ACC112 (cell line): Measurements from ENCODE around the gene CRTC3.

Experiments
- H2AFZ ChIP-seq: fragments of 200-600 bp; sonication (generic); one replicate; pipeline ENCODE4 v1.6.0; 2017; ENCODE audit warnings: antibody characterized with exemption, low read length; ENCODE audit not compliant: unreplicated experiment
- H3K27ac ChIP-seq: fragments of 200-600 bp; sonication (generic); 2 replicates; pipeline ENCODE4 v1.5.1; 2014; ENCODE audit warnings: low read depth, mild to moderate bottlenecking, antibody characterized with exemption, low read length, moderate library complexity
- H3K27me3 ChIP-seq: fragments of 200-600 bp; sonication (generic); 2 replicates; pipeline ENCODE4 v1.6.1; 2014; ENCODE audit warnings: mild to moderate bottlenecking, antibody characterized with exemption, low read length, moderate library complexity, mixed read lengths; ENCODE audit not compliant: insufficient read depth
- H3K36me3 ChIP-seq: fragments of 200-600 bp; sonication (generic); 2 replicates; pipeline ENCODE4 v1.6.1; 2016; ENCODE audit warnings: mild to moderate bottlenecking, antibody characterized with exemption, low read length, moderate library complexity, mixed read lengths; ENCODE audit not compliant: insufficient read depth
- H3K4me1 ChIP-seq: fragments of 200-600 bp; sonication (generic); one replicate; pipeline ENCODE4 v1.6.1; 2016; ENCODE audit warnings: low read length, mixed read lengths; ENCODE audit not compliant: insufficient read depth, unreplicated experiment, control insufficient read depth
- H3K4me3 ChIP-seq: fragments of 200-600 bp; sonication (generic); 2 replicates; pipeline ENCODE4 v1.5.1; 2014; ENCODE audit warnings: mild to moderate bottlenecking, low read depth, low read length
- H3K79me2 ChIP-seq: fragments of 200-600 bp; sonication (generic); one replicate; pipeline ENCODE4 v1.6.0; 2016; ENCODE audit warnings: low read length; ENCODE audit not compliant: control insufficient read depth, unreplicated experiment, insufficient read depth

CRTC3 gene, protein sequence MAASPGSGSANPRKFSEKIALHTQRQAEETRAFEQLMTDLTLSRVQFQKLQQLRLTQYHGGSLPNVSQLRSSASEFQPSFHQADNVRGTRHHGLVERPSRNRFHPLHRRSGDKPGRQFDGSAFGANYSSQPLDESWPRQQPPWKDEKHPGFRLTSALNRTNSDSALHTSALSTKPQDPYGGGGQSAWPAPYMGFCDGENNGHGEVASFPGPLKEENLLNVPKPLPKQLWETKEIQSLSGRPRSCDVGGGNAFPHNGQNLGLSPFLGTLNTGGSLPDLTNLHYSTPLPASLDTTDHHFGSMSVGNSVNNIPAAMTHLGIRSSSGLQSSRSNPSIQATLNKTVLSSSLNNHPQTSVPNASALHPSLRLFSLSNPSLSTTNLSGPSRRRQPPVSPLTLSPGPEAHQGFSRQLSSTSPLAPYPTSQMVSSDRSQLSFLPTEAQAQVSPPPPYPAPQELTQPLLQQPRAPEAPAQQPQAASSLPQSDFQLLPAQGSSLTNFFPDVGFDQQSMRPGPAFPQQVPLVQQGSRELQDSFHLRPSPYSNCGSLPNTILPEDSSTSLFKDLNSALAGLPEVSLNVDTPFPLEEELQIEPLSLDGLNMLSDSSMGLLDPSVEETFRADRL

DNA sequence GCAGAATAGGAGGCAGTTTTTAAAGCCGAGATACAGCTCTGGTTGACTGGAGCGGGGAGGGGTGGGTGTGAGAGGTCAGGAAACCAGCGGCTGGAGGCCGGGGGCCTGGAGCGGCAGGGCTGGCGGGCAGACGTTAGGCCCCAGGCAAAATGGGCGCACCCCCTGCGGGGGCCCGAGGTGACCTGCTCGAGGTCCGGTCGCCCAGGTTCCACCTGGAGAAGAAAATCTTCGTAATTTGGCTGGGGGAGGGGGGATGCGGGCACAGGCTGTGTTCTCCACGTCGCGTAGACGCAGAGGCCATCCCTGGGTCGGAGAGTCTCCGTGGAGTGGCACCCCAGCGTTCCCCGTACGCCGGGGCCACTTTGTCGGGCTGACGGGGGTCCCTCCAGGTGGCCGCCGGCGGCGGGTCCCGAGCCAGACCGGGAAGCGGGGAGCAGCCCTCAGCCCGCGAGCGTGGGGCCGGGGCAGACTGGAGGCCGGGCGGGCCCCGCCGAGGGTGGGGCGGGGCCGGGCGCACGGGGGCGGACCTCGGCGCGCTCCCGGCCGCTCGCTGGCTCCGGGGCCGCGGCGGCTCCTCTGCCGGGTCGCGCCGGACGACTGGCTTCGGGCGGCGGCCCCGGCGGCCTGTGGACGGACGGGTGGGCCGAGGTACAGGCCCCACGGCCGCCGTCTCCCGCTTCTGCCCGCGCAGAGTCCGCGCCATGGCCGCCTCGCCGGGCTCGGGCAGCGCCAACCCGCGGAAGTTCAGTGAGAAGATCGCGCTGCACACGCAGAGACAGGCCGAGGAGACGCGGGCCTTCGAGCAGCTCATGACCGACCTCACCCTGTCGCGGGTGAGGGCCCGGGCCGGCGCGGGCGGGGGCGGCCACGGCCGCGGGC lies at the start of gene CRTC3:
Gene CRTC3, plus strand, starts transcription at position 553 of the 879 bp plus-strand sequence. Its CDS starts 149 bp downstream, at position 702.
- H3K4me3 ChIP-seq = peak within 1 kb of the TSS; percentile 94
- peak within 1 kb of the TSS; percentile 39; the same call in 1 of the 2 replicates for H3K27ac ChIP-seq
- H3K36me3 ChIP-seq = no peaks in the 10 kb centered on the region
- H2AFZ ChIP-seq = peak within 1 kb of the TSS; percentile 97
- peaks cover 43% of the 10 kb centered on the region for H3K79me2 ChIP-seq
- no peaks in the 10 kb centered on the region for H3K27me3 ChIP-seq
- H3K4me1 ChIP-seq = peaks cover 4% of the 10 kb centered on the region

DNA sequence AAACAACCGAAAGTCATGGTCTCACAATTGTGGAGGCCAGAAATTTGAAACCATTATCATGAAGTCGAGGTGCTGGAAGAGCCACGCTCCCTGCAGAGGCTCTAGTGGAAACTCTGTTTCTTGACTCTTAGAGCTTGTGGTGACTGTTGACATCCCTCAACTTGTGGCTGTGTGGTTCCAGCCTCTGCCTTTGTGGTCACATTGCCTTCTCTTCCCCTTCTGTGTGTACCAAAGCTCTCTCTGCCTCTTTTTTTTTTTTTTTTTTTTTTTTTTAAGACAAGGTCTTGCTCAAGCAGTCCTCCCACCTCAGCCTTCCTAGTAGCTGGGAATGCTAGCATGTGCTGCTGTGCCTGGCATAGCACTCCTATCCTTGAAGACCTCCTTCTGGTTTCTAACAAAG lies 48.7 kb upstream of the CRTC3 start:
- no peak overlapping the region for H3K4me3 ChIP-seq
- H3K27ac ChIP-seq = no peak overlapping the region
- no peak overlapping the region for H2AFZ ChIP-seq
- peaks cover 55% of the 10 kb centered on the region for H3K36me3 ChIP-seq
- H3K4me1 ChIP-seq = peaks cover 5% of the 10 kb centered on the region
- no peaks in the 10 kb centered on the region for H3K27me3 ChIP-seq
- no peaks in the 10 kb centered on the region for H3K79me2 ChIP-seq

DNA sequence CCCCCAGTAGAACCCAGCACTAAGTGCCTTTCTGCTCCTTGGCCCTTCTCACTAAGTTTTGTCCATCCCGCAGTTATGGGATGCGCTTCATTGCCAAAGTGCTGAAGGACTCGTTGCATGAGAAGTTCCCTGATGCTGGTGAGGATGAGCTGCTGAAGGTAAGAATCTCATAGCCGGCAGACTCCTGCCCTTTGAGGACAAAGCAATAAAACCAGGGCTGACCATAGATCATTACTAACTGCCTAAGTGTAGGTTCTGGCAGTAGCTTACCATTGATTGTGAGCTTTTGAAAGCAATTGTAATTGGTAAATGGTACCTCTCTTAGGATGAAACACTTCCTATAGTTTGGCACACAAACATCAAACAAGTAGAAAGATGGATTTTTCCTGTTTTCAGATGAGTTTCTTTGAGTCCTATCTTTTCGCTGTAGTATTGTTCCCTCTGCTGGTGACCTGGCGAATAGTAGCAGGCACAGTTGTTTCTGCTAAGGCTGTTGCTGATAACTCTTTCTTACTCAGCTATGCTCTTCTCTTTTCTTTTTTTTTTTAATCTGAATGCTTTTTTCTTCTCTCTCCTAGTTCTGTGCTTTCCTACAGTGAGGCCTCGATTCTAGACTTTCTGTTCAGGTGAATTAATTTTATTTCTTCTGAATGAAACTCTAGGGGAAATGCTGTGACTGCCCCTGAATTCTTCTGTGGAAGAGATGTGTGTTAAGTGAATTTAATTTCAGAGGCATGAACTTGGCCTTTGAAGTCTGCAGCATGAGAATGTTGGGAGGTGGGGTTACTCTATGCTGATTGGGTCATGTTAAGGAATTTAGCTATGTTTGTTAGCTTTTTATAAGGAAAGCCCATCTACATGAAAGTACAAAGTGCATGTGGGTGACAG lies 47.4 kb upstream of the CRTC3 start:
- Histone ChIP-seq H2AFZ (no peak overlapping the region), H3K79me2 (no peaks in the 10 kb centered on the region), H3K27ac (no peak overlapping the region), H3K27me3 (no peaks in the 10 kb centered on the region), H3K36me3 (peaks cover 58% of the 10 kb centered on the region), H3K4me3 (no peak overlapping the region), H3K4me1 (peaks cover 5% of the 10 kb centered on the region)

DNA sequence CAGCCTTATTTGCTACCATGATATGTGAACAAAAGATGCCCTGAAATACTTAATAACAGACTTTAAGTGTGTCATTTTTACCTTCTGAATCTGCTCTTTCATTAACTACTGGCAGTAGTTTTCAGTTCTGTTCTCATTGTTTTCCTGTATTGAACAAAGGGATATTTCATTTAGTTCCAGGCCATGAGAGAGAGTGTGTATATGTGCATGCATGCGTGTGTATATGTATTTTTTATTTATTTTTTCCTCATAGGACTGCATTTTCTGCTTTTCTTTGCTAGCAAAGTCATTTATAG lies 46.8 kb upstream of the CRTC3 start:
- H3K27ac ChIP-seq = no peak overlapping the region
- peaks cover 58% of the 10 kb centered on the region for H3K36me3 ChIP-seq

DNA sequence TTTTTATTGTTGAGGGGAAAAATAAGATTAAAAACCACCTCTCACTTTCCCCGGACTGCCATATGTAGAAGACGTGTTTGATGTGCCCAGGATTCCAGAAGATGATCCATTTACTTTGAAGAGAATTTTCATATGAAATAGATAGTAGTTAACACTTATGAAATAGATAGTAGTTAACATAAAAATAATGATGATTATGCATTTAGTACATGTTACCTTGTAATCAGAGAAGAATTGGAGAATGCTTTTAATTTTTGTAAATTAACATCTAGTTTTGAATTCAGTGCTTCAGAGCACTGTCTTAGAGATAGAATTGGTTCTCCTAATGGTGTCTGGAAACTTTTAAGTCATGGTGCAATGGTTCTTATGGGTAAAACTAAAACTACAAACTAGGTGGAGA lies 46.1 kb upstream of the CRTC3 start:
- peaks cover 61% of the 10 kb centered on the region for H3K36me3 ChIP-seq
- H3K4me3 ChIP-seq = no peak overlapping the region
- H2AFZ ChIP-seq = no peak overlapping the region
- no peaks in the 10 kb centered on the region for H3K79me2 ChIP-seq
- H3K27me3 ChIP-seq = no peaks in the 10 kb centered on the region
- H3K27ac ChIP-seq = no peak overlapping the region
- H3K4me1 ChIP-seq = peaks cover 4% of the 10 kb centered on the region

More for the DNA sequence above, 46.8 kb upstream of the CRTC3 start:
- Histone ChIP-seq H3K79me2 (no peaks in the 10 kb centered on the region), H2AFZ (no peak overlapping the region), H3K27me3 (no peaks in the 10 kb centered on the region), H3K4me1 (peaks cover 5% of the 10 kb centered on the region), H3K4me3 (no peak overlapping the region)

DNA sequence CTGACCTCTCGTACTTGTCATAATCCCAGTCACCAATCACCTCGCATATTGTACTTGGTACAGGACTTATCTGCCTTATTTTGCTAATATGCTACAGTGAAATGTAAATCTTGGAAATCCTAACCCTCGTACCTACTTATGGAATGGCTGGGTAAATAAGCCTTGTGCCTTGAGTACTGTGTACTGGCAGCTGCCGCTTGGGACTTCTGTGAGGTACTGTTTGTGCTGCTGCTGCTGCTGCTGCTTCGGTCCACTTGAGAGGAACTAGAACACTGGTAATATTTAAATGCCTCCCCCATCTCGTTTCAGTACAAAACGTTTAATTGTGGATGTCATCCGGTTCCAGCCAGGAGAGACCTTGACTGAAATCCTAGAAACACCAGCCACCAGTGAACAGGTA lies 42.5 kb upstream of the CRTC3 start:
- Histone ChIP-seq H3K79me2 (no peaks in the 10 kb centered on the region), H3K27me3 (no peaks in the 10 kb centered on the region), H3K27ac (no peak overlapping the region), H3K4me3 (no peak overlapping the region), H2AFZ (no peak overlapping the region), H3K36me3 (peaks cover 81% of the 10 kb centered on the region), H3K4me1 (no peaks in the 10 kb centered on the region)

DNA sequence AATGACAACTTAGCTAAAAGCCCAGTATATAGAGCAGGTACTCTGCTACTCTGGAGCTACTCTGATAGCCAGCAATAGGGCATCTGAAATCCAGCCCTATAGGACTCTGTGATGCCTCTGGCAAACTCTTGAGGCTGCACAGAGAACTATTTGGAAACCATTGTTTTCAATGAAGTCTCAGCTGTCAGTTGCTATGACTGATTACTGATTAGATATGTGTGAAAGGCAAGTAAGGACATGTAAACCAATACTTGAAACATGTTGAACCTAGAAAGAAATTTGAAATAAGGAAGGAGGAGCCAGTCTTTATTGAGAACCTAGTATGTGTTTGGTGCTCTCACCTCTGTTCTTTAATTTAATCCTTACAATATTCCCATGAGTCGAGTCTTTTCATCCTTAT lies 40.2 kb upstream of the CRTC3 start:
- Histone ChIP-seq H2AFZ (no peak overlapping the region), H3K27ac (no peak overlapping the region), H3K36me3 (peaks cover 81% of the 10 kb centered on the region), H3K4me3 (no peak overlapping the region), H3K27me3 (no peaks in the 10 kb centered on the region), H3K4me1 (no peaks in the 10 kb centered on the region), H3K79me2 (no peaks in the 10 kb centered on the region)

DNA sequence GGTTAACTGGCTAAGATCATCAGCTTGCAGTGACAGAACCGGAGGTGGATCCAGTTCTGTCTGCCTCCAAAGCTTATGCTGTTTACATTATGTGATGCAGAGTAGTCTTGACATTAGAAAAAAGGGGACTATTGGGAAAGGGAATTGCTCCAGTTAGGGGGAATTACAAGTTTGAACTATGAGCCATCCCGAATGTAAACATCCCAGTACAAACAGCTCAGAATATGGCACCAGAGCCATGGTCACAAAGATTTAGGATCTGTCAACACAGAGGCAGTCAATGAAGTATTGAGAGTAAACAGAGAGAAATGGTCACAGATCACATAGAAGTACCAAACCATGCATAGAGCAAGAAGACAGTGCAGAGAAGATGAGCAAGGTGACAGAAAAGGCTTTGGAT lies 39.8 kb upstream of the CRTC3 start:
- Histone ChIP-seq H3K36me3 (peaks cover 83% of the 10 kb centered on the region), H3K79me2 (no peaks in the 10 kb centered on the region), H3K4me3 (no peak overlapping the region), H3K4me1 (no peaks in the 10 kb centered on the region), H3K27me3 (no peaks in the 10 kb centered on the region), H3K27ac (no peak overlapping the region), H2AFZ (no peak overlapping the region)

DNA sequence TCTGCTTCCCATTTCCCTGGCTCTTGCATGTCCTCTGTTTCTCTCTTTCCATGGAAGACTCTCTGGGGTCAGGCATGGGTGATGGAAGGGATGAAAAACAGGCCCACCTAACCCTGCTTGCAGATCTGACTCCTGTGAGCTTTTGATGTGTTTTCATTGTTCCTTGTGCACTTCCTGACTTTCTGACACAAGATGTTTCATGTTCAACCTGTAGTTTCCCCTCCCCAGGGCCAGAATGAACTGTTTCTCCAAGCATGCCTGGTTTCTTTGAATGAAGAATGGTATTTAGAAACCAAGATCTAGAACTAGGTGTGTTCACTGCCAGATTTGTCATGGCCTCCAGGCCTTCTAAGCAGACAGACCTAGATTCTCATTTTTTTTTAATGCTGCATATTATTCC lies 36.1 kb upstream of the CRTC3 start:
- no peaks in the 10 kb centered on the region for H3K27me3 ChIP-seq
- no peak overlapping the region for H2AFZ ChIP-seq
- no peaks in the 10 kb centered on the region for H3K79me2 ChIP-seq
- no peak overlapping the region for H3K27ac ChIP-seq
- H3K36me3 ChIP-seq = peaks cover 68% of the 10 kb centered on the region
- no peak overlapping the region for H3K4me3 ChIP-seq
- H3K4me1 ChIP-seq = no peaks in the 10 kb centered on the region

DNA sequence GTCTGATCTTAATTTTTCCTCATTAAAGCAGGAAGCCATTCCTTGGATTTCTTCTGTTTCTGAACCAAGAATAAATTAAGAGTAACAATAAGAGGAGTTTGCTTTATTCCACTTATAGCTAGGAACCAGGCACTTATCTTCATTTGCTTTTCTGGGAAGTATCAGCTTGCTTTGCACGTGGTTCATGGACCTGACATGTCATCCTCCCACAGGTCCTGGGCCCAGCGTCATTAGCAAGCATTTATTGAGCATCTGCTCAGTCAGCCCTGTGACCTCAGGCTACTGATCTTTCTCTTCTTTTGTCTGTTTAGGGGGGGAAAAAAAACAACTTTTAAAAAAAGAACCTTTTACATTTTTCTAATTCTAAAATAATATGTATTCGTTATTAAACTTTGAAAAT lies 34.7 kb upstream of the CRTC3 start:
- Histone ChIP-seq H3K27me3 (no peaks in the 10 kb centered on the region), H3K79me2 (no peaks in the 10 kb centered on the region), H3K27ac (no peak overlapping the region), H3K36me3 (peaks cover 68% of the 10 kb centered on the region), H3K4me1 (no peaks in the 10 kb centered on the region), H3K4me3 (no peak overlapping the region), H2AFZ (no peak overlapping the region)
